ENCODE measurements around the gene AVPR1B.

The AVPR1B gene

DNA sequence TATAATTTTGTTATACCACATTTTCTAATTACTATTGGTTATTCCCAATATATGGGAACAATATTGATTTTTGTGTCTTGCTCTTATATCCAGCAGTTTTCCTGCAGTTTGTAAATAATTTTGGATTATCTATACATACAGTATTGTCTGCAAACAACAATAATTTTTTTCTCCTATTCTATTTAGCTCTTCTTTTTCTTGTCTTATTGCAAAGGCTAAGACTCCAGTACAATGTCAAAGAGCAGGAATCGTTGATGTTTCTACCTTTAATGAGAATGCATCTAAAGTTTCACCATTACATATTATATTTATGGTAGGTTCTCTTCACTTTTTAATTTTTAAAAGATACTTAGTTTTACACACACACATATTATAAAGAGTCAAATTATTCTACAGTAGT lies 4.1 kb upstream of the AVPR1B start:
- no peak for DNase-seq
- TF ChIP-seq POLR2A (IDR thresholded peaks at IDR 0.05; ENCODE audit: low read length): no peak
- TF ChIP-seq GATA1 (IDR thresholded peaks at IDR 0.05; ENCODE audit: low read depth, low read length): no peak

DNA sequence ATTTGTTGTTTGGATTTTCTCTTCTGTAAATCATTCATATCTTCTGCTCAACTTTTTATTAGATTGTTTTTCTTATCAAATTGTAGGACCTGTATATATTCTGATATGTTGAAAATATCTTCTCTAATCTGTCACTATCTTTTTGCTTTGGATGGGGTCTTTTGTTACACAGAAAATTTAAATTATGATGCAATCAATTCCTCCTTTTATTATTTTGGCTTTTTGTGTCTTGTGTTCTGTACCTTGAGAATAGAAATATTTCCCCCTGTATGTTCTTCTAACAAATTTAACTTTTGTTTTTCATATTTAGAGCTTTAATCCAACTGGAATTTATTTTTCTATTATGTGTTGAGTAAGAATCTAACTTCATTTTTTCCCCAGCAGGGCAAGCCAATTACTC lies 3.2 kb upstream of the AVPR1B start:
- no peak for DNase-seq
- TF ChIP-seq POLR2A (IDR thresholded peaks at IDR 0.05; ENCODE audit: low read length) (no peak), GATA1 (IDR thresholded peaks at IDR 0.05; ENCODE audit: low read depth, low read length) (no peak)

DNA sequence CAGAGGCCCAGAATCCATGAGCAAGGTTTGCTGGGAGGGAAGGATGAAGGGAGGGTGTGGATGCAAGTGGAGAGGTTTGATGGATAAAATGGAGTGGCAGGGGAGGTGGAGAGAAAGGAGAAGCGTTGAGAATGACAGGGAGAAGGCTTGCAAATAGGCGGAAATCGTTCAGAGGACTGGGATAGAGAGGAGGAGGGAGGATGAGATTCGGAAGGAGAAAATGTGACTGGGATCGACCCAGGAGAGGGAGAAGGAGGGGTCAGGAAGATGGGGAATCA lies 376 bp downstream of the AVPR1B start:
- no peak for DNase-seq
- TF ChIP-seq POLR2A (IDR thresholded peaks at IDR 0.05; ENCODE audit: low read length) (no peak), GATA1 (IDR thresholded peaks at IDR 0.05; ENCODE audit: low read depth, low read length) (no peak)

DNA sequence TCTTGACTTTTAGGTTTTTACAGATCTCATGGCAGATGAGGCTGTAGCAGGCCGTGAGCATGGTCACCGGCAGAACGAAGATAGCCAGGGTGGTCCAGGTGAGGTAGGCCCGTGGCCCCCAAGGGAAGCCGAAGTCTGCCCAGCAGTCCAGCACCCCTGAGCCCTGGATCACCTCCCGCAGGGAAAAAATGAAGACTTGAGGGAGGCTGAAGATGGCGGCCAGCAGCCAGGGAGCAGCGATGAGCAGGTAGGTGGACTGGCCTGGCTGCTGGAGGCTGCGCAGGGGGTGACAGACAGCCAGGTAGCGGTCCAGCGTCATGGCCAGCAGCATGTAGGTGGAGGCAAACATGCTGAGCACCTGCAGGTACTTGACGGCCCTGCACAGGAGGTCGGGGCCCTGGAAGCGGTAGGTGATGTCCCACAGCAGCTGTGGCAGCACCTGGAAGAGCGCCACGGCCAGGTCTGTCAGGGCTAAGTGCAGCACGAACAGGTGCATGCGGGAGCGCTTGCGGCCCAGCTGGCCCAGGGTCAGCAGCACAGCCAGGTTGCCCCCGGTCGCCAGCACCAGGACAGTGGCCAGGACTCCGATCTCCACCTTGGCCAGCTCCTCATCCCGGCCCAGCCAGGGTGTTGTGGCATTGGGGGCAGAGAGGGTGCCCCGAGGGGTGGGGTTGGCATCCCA lies 856 bp downstream of the AVPR1B start:
- DNase-seq: no peak
- TF ChIP-seq POLR2A (IDR thresholded peaks at IDR 0.05; ENCODE audit: low read length): no peak
- no peak for TF ChIP-seq GATA1 (IDR thresholded peaks at IDR 0.05; ENCODE audit: low read depth, low read length)

DNA sequence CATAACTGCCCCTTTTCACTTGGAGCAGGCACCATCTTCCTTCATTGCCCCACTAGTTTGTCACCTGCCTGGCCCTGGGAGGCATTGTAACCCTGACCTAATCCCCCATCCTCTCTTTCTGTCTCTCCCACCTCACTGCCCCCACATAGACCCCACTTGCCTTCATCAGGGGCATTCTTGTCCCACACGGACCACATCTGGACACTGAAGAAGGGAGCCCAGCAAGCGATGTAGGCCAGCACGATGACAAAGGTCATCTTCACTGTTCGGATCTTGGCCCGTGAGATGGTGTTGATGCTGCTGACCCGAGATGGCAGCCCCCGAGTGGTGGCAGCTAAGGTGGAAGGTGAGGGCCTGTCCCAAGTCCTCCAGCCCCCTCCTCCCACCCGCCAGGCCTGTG lies 1.4 kb downstream of the AVPR1B start:
- TF ChIP-seq POLR2A (IDR thresholded peaks at IDR 0.05; ENCODE audit: low read length) (no peak), GATA1 (IDR thresholded peaks at IDR 0.05; ENCODE audit: low read depth, low read length) (no peak)
- DNase-seq: no peak

DNA sequence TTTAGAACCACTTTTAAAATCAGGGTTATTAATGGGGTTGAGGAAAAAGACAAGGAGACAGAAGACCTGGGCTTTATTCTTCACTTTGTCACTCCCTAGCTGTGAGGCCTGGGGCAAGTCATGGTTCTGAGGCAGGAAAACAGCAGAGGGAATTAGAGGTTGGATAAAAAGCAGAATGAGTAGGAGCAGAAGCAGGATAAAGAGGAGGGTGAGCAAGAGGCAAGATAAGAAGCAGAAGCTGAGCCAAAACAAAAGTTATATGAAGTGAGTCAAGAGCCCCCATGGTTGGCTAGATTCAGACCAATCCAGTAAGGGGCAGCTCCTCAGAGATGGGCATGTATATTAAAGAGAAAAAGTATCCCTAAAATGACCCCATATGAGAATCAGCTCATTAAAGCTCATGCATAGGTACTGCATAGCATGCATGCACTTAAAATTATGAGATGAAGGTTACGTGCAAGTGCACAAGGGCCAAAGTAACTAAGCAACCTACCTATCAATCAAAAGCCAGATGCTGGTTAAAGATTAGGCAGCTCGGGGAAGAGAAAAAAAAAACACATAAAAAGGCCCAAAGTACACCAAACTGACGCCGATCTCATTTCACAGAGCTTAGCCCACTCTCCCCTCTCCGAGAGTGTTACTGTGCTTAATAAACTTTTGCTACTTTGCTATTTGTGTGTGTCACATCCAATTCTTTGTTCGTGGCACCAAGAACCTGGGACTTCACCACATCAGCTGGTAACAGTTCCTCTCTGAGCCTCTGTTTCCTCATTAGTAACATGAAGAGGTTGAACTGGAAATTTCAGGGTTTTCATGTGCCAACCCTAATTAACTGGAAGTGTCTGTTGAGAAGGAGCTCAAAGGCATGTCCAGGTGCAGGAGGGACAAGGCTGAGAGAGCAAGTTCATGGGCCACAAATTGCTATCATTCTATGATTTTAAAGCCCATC lies 2.2 kb downstream of the AVPR1B start:
- TF ChIP-seq POLR2A (IDR thresholded peaks at IDR 0.05; ENCODE audit: low read length): no peak
- no peak for TF ChIP-seq GATA1 (IDR thresholded peaks at IDR 0.05; ENCODE audit: low read depth, low read length)
- peak in 1 of 2 experiments; percentile 38 for DNase-seq

DNA sequence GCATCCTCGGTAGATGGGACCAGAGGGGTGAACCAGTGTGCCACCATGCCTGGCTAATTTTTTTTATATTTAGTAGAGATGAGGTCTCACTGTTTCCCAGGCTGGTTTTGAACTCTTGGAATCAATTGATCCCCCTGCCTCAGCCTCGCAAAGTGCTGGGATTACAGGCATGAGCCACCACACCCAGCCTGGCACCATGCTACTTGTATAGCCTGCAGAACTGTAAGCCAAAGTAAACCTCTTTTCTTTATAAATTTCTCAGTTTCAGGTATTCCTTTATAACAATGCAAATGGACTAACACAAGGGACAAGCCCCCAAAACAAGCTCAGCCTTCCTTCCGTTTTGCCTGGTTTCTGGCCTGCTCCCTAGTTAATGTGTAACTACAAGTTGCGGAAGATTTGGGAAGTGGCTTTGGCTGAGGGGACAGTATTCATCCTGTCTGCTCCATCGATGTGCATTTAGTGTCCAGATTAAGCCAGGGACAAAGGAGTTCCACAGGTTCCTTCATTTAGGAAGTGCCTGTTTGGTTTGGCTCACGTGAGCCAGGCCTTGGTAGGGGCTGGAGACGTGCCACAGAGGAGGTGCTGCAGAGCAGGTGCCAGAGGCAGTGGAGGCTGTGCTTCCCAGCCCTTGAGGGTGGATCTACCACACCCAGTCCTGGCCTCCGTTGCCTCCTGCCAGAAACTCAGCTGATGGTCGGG lies 4.4 kb downstream of the AVPR1B start:
- TF ChIP-seq GATA1 (IDR thresholded peaks at IDR 0.05; ENCODE audit: low read depth, low read length) (no peak), POLR2A (IDR thresholded peaks at IDR 0.05; ENCODE audit: low read length) (no peak)
- DNase-seq: no peak

DNA sequence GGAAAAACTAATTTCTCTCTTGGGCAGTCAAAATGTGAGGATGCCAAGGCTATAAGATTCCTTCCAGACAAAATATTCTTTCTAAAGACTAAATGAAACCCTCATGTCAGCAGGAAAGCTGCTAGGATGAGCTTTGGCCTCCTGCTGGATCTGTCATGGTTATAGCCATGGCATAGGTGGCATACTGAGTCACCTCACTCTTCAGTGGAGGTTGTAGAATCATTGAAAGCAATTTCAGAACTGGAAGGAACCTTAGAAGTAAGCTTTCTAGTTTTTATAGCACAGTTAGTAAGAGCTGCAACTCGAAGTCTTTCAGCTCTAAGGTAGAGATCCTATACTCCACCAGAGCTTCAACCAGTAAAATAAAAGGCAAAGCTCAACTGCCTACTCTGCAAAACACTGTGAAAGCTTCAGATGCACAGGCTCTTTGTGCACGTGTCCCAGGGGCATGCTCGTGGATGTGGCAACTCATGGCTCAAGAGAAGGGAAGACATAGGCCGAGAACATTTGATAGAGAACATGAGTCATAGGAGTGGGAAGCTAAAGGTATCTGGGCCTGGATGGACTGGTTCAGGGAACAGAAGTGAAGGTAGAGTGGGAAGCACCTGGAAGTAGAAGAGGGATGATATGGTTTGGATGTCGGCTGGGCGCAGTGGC lies 5.8 kb downstream of the AVPR1B start:
- DNase-seq: no peak

DNA sequence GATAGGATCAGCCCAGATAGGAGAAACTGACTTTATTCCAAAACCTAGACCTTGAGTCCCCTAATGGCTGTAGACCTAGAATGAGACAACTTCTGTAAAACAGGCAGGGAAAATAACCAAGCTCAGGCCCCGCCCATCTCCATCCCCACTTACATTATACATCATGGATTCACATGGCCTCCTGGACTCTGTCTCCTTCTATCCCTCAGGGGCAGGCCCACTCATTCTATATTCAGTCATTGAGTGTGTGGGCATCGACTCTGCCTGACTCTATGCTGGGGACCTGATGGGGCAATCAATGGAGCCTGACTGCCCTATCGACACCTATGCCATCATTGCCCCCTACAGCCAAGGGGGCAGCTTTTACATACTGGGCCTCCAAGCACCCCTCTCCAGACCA lies 6.4 kb downstream of the AVPR1B start:
- DNase-seq: no peak
- no peak for TF ChIP-seq GATA1 (IDR thresholded peaks at IDR 0.05; ENCODE audit: low read depth, low read length)

More for the DNA sequence above, 5.8 kb downstream of the AVPR1B start:
- no peak for TF ChIP-seq GATA1 (IDR thresholded peaks at IDR 0.05; ENCODE audit: low read depth, low read length)
- TF ChIP-seq POLR2A (IDR thresholded peaks at IDR 0.05; ENCODE audit: low read length): no peak

DNA sequence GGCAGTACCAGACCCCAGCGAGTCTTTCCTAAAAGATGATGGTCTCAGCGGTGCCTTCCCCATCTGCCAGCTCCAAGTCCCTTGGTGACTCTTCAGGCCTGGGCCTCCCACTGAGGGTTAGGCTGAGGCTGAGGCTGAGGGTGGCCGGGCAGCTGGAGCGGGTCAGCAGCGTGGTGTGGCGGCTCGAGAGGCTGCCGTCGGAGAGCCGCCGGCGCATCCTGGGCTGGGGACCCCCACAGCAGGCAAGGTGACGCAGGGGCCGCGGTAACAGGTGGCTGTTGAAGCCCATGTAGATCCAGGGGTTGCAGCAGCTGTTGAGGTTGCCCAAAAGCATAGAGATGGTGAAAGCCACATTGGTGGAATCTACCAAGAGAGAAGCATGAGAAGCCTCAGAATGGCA lies 7.0 kb downstream of the AVPR1B start:
- TF ChIP-seq GATA1 (IDR thresholded peaks at IDR 0.05; ENCODE audit: low read depth, low read length) (no peak), POLR2A (IDR thresholded peaks at IDR 0.05; ENCODE audit: low read length) (no peak)

DNA sequence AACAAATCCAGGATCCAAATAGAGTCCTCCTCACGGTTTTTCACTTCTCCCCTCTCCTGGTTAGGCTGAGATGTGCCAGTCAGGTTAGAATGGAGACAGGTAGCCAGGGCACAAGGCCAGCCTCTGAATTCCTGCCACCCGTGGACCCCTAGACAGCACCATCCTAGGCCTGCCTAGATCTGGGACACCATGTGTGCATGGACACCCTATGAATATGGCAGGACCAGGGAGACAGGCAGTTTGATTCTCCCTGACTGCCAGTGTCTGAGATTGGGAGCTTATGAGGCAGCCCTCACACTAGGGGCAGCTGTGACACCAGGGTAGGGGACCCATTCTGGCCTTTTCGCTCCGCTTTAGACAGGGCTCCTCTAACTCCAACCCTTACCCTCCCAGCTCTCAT lies 7.5 kb downstream of the AVPR1B start:
- TF ChIP-seq GATA1 (IDR thresholded peaks at IDR 0.05; ENCODE audit: low read depth, low read length) (no peak), POLR2A (IDR thresholded peaks at IDR 0.05; ENCODE audit: low read length) (no peak)
- DNase-seq: no peak

More for the DNA sequence above, 7.0 kb downstream of the AVPR1B start:
- DNase-seq: no peak

DNA sequence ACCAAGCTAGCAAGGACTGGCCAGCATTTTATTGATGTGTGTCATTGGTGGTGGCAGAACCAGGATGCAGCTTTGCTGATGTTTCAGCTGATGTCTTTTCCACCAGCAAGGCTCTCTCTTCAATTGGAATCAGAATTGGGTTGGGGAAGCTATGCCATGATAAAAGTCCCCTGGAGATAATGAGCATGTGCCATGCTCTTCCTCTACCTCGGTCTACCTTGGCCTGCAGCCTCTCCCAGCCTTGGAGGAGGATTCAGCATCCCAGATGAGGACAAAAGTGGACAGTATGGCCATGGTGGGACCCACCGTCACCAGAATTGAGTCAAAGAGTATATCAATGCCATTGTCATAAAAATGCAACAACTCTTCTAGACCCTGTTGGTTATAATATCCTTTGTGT lies 8.6 kb downstream of the AVPR1B start:
- TF ChIP-seq POLR2A (IDR thresholded peaks at IDR 0.05; ENCODE audit: low read length): no peak
- TF ChIP-seq GATA1 (IDR thresholded peaks at IDR 0.05; ENCODE audit: low read depth, low read length): no peak
- DNase-seq: no peak

DNA sequence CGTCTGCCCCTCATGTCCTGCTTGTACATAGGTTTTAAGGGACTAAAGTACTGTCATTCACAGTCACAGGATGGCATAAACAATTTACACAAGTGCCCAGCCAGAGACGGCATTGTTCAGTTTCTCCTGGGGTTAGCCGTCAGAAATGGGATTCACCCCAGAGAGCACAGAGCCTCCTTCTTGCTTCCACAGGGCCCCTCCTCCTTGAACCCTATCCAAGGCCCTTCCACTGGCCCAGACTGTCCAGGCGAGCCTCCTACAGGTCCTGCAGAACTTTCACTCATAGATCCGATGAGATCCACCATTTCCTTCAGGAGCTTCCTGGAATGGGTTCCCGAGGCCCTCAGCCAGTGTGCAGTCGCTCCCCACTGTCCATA lies 10.0 kb downstream of the AVPR1B start:
- DNase-seq: no peak
- TF ChIP-seq POLR2A (IDR thresholded peaks at IDR 0.05; ENCODE audit: low read length): no peak
- TF ChIP-seq GATA1 (IDR thresholded peaks at IDR 0.05; ENCODE audit: low read depth, low read length): no peak
